T follicular helper cell (primary cell): Measurements from ENCODE around the gene RASGRP2.
A peak's percentile ranks its signal among the peaks of the same experiment; 100 is the strongest.

Experiments used
- DNase-seq: peaks from one replicate; pipeline ENCODE4 v3.0.0-alpha.2; 2020; ENCODE audit warnings: low read depth
- total RNA-seq, 2 experiments: gene quantifications; one replicate each; lab custom pipeline; 2026; lab: John Stamatoyannopoulos, UW

The RASGRP2 gene
- 8.6 to 362 reads per million in 2 experiments for total RNA-seq

- peak; percentile 81 for DNase-seq
These were observed at the start of gene RASGRP2 for GRCh38 chr11:64743591-64744543. Gene RASGRP2 (minus strand): TSS chr11:64744142. CDS start chr11:64742866, 1,276 bp downstream.

DNA sequence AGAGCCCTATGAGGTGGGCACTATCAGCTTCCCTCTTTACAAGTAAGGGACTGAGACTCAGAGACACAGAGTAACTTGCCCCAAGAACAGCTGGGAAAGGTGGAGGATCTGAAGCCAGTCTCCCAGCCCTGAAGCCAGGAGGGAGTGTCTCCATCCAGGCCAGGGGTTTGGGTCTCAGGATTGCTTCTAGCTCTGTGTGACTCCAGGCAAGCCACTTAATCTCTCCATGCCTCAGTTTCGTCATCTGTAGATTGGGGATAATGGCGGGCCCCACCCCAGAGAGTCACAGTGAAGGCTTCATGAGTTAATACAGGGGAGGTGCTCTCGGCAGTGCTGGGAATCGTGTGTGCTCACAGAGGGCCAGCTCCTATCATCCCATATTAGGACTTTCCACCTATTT lies 48.5 kb upstream of the RASGRP2 start:
- no peak for DNase-seq

- DNase-seq: no peak
These were observed 47.9 kb upstream of the RASGRP2 start for GRCh38 chr11:64791781-64792291.

DNA sequence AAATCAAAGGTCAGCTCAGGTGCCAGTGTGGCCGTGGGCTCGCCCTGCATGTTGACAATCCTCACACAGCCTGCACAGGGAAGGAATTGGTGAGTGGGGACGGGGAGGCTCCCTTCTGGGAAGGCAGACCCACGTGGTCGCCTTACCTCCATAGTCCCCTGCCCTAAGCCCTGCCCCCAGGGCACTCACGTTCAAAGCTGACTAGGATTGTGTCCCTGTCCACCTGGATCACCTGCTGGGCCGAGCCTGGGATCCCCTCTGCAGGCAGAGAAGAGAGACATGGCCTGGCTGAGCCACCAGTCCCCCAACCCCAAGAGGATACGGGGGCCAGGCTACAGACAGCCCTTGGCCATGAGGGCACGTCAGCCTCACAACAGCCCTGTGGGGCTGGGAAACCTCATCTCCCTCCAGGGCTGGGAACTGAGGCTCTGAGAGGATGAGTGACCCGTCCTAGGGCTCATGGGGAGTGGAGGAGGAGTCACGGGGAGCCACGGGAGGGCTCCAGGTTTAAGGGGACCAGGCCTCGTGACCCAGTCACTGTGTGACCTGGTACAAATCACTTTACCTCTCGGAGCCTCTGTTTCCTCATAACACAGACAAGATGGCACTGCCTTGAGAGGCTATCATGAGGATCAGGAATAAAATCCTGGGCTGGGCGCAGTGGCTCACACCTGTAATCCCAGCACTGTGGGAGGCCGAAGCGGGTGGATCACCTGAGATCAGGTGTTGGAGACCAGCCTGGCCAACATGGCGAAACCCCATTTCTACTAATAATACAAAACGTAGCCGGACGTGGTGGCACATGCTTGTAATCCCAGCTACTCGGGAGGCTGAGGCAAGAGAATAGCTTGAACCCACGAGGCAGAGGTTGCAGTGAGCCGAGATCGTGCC lies 46.5 kb upstream of the RASGRP2 start:
- DNase-seq: no peak

DNA sequence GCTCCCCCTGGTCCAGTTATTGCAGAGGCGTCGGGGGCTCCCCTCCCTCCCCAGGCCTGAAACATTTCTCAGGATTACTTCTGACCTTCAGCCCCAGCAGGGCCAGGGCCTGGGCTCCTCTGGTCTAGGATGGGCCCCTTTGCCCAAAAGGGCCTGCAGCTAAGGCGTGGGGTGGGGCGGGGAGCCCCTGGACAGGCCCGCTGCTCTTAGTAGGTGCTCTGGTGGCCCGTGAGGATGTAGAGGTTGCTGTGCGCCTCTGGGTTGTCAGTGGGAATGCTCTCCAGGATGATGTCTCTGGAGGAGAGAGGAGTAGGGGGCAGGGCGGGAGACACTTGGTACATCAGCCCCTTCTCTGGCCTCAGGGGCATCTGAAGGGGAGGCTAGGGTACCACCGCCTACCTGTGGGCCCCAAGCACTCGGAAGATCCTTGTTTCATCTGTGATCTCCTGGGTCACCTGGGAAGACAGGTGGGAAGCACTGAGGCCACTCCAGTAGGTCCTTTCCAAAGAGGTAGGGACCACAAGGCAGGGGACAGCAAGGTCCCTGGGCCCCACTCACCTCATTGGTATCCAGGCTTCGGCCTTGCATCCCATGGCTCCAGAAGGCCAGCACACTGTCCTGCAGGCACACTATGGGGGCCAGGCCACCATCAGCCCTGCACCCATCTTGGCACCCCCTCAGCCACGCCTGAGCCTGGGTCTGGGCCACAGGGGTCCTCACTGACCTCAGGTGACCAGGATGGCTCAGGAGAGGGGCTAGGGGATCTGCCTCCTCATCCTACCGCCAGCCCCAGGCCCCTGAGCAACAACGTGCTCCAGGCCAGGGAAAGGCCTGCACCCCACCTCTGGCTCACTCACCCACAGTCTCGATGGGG lies 45.6 kb upstream of the RASGRP2 start:
- no peak for DNase-seq

GRCh38 chr11:64788321-64789215 lies 44.6 kb upstream of the RASGRP2 start:
- no peak for DNase-seq

- no peak for DNase-seq
These were observed 43.8 kb upstream of the RASGRP2 start for GRCh38 chr11:64787526-64788320.

DNA sequence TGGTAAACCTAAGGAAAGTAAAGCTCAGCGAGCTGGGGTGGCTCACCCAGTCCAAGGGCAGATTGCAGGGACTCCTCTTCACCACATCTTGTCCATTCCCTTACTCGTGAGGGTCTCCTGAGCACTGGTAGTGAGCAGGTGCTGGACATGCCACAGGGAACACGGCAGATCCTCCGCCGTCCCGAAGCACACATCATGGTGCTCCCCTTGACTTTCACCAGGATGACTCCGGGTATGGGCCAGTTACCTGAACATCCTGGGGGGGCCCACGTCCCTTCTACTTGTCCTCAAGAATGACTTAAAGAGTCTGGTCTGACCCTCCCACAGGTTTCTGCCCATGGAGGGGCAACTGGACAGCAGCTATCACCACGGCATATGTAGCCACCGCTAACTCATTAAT lies 42.4 kb upstream of the RASGRP2 start:
- no peak for DNase-seq

DNA sequence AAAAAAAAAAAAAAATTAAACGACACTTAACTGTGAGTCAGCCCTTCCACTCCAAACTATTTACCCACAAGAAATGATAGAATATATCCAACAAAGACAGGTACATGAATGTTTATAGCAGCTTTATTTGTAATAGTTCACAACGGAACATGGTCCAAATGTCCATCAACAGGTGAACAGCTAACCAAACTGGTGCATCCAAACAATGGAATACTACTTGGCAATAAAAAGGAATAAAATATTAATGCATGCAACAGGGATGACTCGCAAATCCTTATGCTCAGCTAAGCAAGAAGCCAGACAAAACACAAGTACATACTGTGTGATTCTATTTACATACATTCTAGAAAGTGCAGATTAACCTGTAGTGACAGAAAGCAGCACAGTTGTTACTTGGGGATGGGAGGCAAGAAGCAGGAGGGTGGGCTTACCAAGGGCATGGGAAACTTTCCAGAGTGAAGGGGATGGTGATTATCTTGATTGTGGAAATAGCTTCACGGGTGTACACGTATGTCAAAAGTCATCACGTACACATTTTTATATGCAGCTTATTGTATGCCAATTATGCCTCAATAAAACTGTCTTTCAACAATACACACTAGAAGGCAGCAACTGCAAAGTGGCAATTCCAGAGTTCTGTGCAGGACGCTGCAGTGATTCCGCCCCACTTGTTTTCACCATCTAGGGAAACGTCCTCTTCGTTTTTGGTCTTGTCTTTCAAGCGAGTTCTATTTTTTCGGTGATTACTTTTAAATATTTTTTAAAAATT lies 41.1 kb upstream of the RASGRP2 start:
- DNase-seq: no peak

GRCh38 chr11:64778473-64779298 lies 34.7 kb upstream of the RASGRP2 start, which contains the start of gene SF1:
Gene SF1 (minus strand): TSS chr11:64778542. CDS start chr11:64778392, 150 bp downstream.
- DNase-seq: peak; percentile 99

DNA sequence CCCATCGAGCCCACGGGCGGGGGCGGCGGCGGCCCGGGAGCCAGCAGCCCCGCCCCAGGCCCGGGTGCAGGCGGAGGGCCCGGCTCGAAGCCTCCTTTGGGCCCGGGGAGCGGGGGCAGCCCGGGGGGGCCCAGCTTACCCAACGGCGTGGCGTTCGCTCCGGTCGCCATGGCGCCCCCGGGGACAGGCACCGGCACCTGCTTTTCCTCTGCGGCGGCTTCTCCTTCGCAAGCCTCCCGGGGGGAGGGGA lies 34.2 kb upstream of the RASGRP2 start:
- no peak for DNase-seq

- peak; percentile 74 for DNase-seq
These were observed 33.7 kb upstream of the RASGRP2 start for GRCh38 chr11:64777449-64778222.

- no peak for DNase-seq
These were observed 32.9 kb upstream of the RASGRP2 start for GRCh38 chr11:64776875-64777274.

- DNase-seq: no peak
These were observed 32.5 kb upstream of the RASGRP2 start for GRCh38 chr11:64776425-64776824.

DNA sequence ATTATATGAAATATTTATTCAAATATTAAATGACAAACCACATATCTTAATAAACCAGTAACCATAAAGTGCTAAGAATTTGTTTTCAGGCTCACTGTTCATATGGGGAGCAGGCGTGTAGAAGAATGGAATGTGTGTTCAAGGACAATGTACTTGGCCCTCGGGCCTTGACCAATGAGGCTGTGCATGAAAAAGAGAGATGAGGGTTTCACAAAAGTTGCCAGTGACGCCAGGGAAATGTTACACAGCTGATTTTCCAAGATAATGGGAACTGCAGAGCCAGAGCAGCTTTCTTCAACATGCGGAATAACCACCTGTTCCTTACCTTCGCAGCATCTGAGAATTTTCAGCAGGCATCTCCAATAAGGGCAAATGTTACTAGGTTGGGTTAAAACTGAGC lies 30.2 kb upstream of the RASGRP2 start:
- no peak for DNase-seq

GRCh38 chr11:64772303-64773018 lies 28.5 kb upstream of the RASGRP2 start:
- no peak for DNase-seq
